CD4-positive, alpha-beta T cell (primary cell): ENCODE measurements around the gene MICALL2. TPM values are rescaled to one million over a fixed set of nuclear protein-coding genes. Genes with fewer than 3 reads are reported as not detected.

Experiments
- ATAC-seq: fragments of 200-7000 bp; cut with Tn5 transposase; one replicate; pipeline ENCODE4 v1.10.0; 2022; ENCODE audit warnings: mild to moderate bottlenecking; ENCODE audit not compliant: poor library complexity
- CTCF ChIA-PET: fragments of 350-600 bp; sonication (Branson Sonifier 250); formaldehyde crosslinking; loops from one replicate; lab custom pipeline; 2021; ENCODE audit warnings: antibody characterized with exemption, inconsistent platforms; lab: Charles Lee
- POLR2A ChIA-PET: fragments of 350-600 bp; sonication (Branson Sonifier 250); formaldehyde crosslinking; loops from one replicate; lab custom pipeline; 2021; ENCODE audit warnings: antibody characterized with exemption, inconsistent platforms; lab: Charles Lee
- DNase-seq, 14 experiments: peaks; one replicate each; pipeline ENCODE4 v3.0.0-alpha.2; 2013 to 2020; ENCODE audit warnings: mixed read lengths in 2 of 14
- H3K27ac ChIP-seq, 2 donors: one replicate each; pipeline versions ENCODE4 v1.5.1 to v1.7.0; 2013; ENCODE audit warnings: low read length in 2 of 2, low read depth in 1 of 2, mild to moderate bottlenecking in 1 of 2
- H3K27me3 ChIP-seq, 2 experiments: 1 replicate in 1 of 2; 2 replicates in 1 of 2; pipeline versions ENCODE4 v1.6.1 to v1.7.0; 2013; ENCODE audit warnings: low read length in 2 of 2, control low read depth in 1 of 2, mild to moderate bottlenecking in 1 of 2, moderate library complexity in 1 of 2; ENCODE audit not compliant: insufficient read depth in 2 of 2, control insufficient read depth in 1 of 2
- H3K36me3 ChIP-seq: one replicate; pipeline ENCODE4 v1.6.1; 2013; ENCODE audit warnings: low read length, control low read depth; ENCODE audit not compliant: insufficient read depth
- H3K4me1 ChIP-seq: one replicate; pipeline ENCODE4 v1.6.1; 2013; ENCODE audit warnings: low read length, control low read depth; ENCODE audit not compliant: insufficient read depth
- H3K4me3 ChIP-seq: one replicate; pipeline ENCODE4 v1.5.1; 2013; ENCODE audit warnings: mild to moderate bottlenecking, low read length, moderate library complexity
- H3K9me3 ChIP-seq, 2 experiments: 1 replicate in 1 of 2; 2 replicates in 1 of 2; pipeline versions ENCODE4 v1.6.1 to v1.7.0; 2013; ENCODE audit warnings: low read length in 2 of 2, mild to moderate bottlenecking in 2 of 2, control low read depth in 1 of 2, moderate library complexity in 1 of 2; ENCODE audit not compliant: control insufficient read depth in 1 of 2, insufficient read depth in 1 of 2
- H3K27ac Mint-ChIP-seq: one replicate; pipeline ENCODE4 v1.8.0; 2020; ENCODE audit warnings: mixed read lengths
- H3K27me3 Mint-ChIP-seq: one replicate; pipeline ENCODE4 v1.8.0; 2021; ENCODE audit warnings: mixed read lengths
- H3K36me3 Mint-ChIP-seq: one replicate; pipeline ENCODE4 v1.8.0; 2021; ENCODE audit warnings: low read depth, mixed read lengths
- H3K4me1 Mint-ChIP-seq: one replicate; pipeline ENCODE4 v1.8.0; 2021; ENCODE audit warnings: low read depth, mixed read lengths
- H3K4me3 Mint-ChIP-seq: one replicate; pipeline ENCODE4 v1.8.0; 2020; ENCODE audit warnings: mild to moderate bottlenecking, mixed read lengths
- H3K9me3 Mint-ChIP-seq: one replicate; pipeline ENCODE4 v1.8.0; 2020; ENCODE audit warnings: mixed read lengths
- CTCF ChIP-seq: fragments of 200-600 bp; IDR thresholded peaks from one replicate; pipeline ENCODE4 v1.8.0; 2022; ENCODE audit warnings: antibody characterized with exemption, mild to moderate bottlenecking
- intact Hi-C, 2 experiments: fragments of 100-400 bp; cut with DNase I in 1 of 2; cut with micrococcal nuclease in 1 of 2; formaldehyde crosslinking; loops; one replicate each; pipeline versions ENCODE4 v1.15.1 to v1.9.0; 2023 to 2025; cut with DNase I, micrococcal nuclease
- total RNA-seq, 174 experiments: library from RNA in 2 of 174; stranded (reverse) in 2 of 174; gene quantifications; one replicate each; pipeline ENCODE4 v1.2.3 and lab custom pipeline; 2021 to 2026

The MICALL2 gene
- total RNA-seq, 2 experiments from 2014 or later: 1.9 to 2.2 TPM

DNA sequence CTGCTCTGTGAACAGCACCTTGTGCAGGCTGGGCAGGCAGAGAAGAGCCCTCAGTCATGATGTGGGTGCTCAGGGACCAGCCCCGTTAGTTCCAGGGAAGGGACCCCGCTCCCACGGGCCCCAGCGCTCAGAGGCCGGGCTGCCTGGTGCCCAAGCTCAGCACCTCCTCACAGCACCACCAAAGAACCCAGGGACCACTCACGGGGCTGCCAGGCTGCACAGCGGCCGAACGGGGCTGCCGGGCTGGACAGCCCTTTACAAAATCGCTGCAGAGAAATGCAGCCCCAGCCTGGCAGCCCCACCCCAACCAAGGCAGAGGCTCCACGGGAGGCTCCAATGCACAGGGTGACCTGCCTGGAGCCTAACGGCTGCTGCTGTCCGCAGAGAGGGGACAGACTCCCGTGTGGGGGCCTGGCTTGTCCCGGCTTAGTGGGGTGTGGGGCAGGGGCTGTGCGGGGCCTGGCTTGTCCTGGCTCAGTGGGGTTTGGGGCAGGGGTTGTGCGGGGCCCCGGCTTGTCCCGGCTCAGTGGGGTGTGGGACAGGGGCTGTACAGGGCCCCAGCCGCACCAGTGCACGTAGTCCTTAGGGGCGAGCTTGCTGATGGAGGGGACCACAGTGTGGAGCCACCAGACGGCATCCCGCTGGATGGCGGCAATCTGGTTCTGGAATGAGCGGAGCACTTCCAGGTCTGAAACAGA, 35.7 kb upstream of the MICALL2 start:
- H3K27ac Mint-ChIP-seq: no peak overlapping the region
- H3K36me3 ChIP-seq: peaks cover 71% of the 10 kb centered on the region
- intact Hi-C loops: no loop called here

GRCh38 chr7:1494447-1494846, 35.2 kb upstream of the MICALL2 start:
- DNase-seq (no peak), ATAC-seq (no peak)
- no peak overlapping the region for H3K27ac Mint-ChIP-seq
- no peaks in the 10 kb centered on the region for H3K4me1 Mint-ChIP-seq
- peaks cover 71% of the 10 kb centered on the region for H3K36me3 ChIP-seq
- intact Hi-C loops: no loop called here
- ChIA-PET POLR2A (no interaction called here), CTCF (no interaction called here)
- peaks cover 51% of the 10 kb centered on the region for H3K36me3 Mint-ChIP-seq
- no peak overlapping the region for H3K4me3 Mint-ChIP-seq
- no peak for TF ChIP-seq CTCF
- H3K4me1 ChIP-seq: no peaks in the 10 kb centered on the region
- H3K27me3 ChIP-seq: no peaks in the 10 kb centered on the region
- no peak overlapping the region for H3K4me3 ChIP-seq
- no peak overlapping the region for H3K27ac ChIP-seq
- H3K9me3 ChIP-seq: peaks cover 0 to 3% of the 10 kb centered on the region in 2 experiments
- no peaks in the 10 kb centered on the region for H3K27me3 Mint-ChIP-seq
- no peaks in the 10 kb centered on the region for H3K9me3 Mint-ChIP-seq

More for the DNA sequence above, 35.7 kb upstream of the MICALL2 start:
- Histone ChIP-seq H3K4me3 (no peak overlapping the region), H3K27ac (no peak overlapping the region), H3K27me3 (no peaks in the 10 kb centered on the region), H3K9me3 (peaks cover 0 to 3% of the 10 kb centered on the region in 2 experiments), H3K4me1 (no peaks in the 10 kb centered on the region)
- POLR2A ChIA-PET: no interaction called here
- no peak for TF ChIP-seq CTCF
- peaks cover 55% of the 10 kb centered on the region for H3K36me3 Mint-ChIP-seq
- no peaks in the 10 kb centered on the region for H3K4me1 Mint-ChIP-seq
- no peaks in the 10 kb centered on the region for H3K9me3 Mint-ChIP-seq
- CTCF ChIA-PET: no interaction called here
- DNase-seq (no peak), ATAC-seq (peak; percentile 24)
- no peaks in the 10 kb centered on the region for H3K27me3 Mint-ChIP-seq
- H3K4me3 Mint-ChIP-seq: no peak overlapping the region

DNA sequence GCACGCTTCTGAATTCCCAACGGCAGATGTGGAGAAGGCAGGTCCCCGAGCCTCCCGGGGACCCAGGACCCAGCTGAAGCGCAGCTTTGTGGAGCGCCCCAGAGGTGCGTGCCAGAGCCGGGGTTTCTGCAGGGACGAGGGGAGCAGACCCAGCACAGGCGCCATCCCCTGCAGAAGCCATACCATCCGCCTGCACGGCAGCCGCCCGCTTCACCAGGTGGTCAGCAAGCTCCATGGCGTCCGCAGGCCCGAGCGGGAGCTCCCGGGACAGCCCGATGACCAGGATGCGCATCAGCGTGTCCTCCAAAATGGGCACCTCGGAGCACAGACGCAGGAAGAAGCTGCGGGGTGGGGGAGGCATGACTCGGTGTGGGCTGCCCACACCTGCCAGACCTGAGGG, 34.3 kb upstream of the MICALL2 start:
- Mint-ChIP-seq H3K4me1 (no peaks in the 10 kb centered on the region), H3K27ac (no peak overlapping the region), H3K4me3 (no peak overlapping the region), H3K36me3 (peaks cover 60% of the 10 kb centered on the region), H3K9me3 (no peaks in the 10 kb centered on the region), H3K27me3 (no peaks in the 10 kb centered on the region)
- CTCF ChIA-PET: interaction anchor here (1.3 kb wide), 1 partner anchor 19 kb away, joined by 5 read pairs; no protein-coding TSS in a partner anchor
- POLR2A ChIA-PET: no interaction called here
- ATAC-seq (no peak), DNase-seq (no peak)
- intact Hi-C loops: no loop called here
- Histone ChIP-seq H3K9me3 (peaks cover 0 to 3% of the 10 kb centered on the region in 2 experiments), H3K27ac (no peak overlapping the region), H3K36me3 (peaks cover 76% of the 10 kb centered on the region), H3K4me1 (no peaks in the 10 kb centered on the region), H3K27me3 (no peaks in the 10 kb centered on the region), H3K4me3 (no peak overlapping the region)
- TF ChIP-seq CTCF: no peak
